Measurements from ENCODE around the gene CNOT3. TPM values are rescaled to one million over a fixed set of nuclear protein-coding genes. Genes with fewer than 3 reads are reported as not detected.

Gene CNOT3
- total and polyA plus RNA-seq, 2 of the 13 experiments (the other 11 are each of a cell fraction or from before 2014, with no cell fraction given): 4.3 to 5.8 TPM

GRCh38 chr19:54203151-54203611, 65.6 kb downstream of the CNOT3 start:
- peak overlapping the region; percentile 24 for H3K27ac ChIP-seq (ENCODE audit: extremely low read length, insufficient read depth, low read length)
- 21% methylated on average over 7 of the region's 9 CpGs for WGBS (ENCODE audit: low lambda C conversion rate)
- ChIA-PET POLR2A (interaction anchor here (0.6 to 8.7 kb wide), 4 partner anchors 8 to 66 kb away, joined by 3 to 306 read pairs (median 5); partner anchors contain the start of genes CNOT3, MBOAT7 and TSEN34), CTCF (ENCODE audit: low intra/inter-chr PET ratio, low total read pairs) (no interaction called here)
- H3K27me3 ChIP-seq (ENCODE audit: control insufficient read depth in 1 of 2, insufficient read depth in 2 of 2, low read length in 2 of 2): no peaks in the 10 kb centered on the region; a peak in 1 of 5 replicates
- FAIRE-seq (peak; percentile 93), DNase-seq (ENCODE audit: low spot score) (peak; percentile 82), ATAC-seq (peak; percentile 32)
- peaks cover 24 to 68% of the 10 kb centered on the region in 2 experiments for H3K36me3 ChIP-seq (replicated peaks in 1 of 2; ENCODE audit: control insufficient read depth in 1 of 2, insufficient read depth in 2 of 2, low read length in 2 of 2)
- no peak overlapping the region for H2AFZ ChIP-seq (ENCODE audit: low read length)
- intact Hi-C loops (cut with micrococcal nuclease; ENCODE audit: unreplicated experiment) (loop anchor here (5.0 kb wide), 1 partner anchor 66 kb away; the partner anchor contains the start of gene CNOT3), in situ Hi-C loops (cut with HindIII; ENCODE audit: extremely low pct_ligation_motif_present, low pct_unique_long_range_greater_than_20kb) (no loop called here)
- H3K9ac ChIP-seq (ENCODE audit: insufficient read depth, low read depth, low read length): peak overlapping the region; percentile 96
- H4K20me1 ChIP-seq (ENCODE audit: insufficient read depth, low read length): peaks cover 74% of the 10 kb centered on the region
- no TSS peak for BruUV-seq (replicated peaks)
- peaks cover 54% of the 10 kb centered on the region for H3K79me2 ChIP-seq (ENCODE audit: insufficient read depth, low read length)
- no peaks in the 10 kb centered on the region for H3K9me3 ChIP-seq (ENCODE audit: low read length)
- H3K4me2 ChIP-seq (ENCODE audit: low read depth, low read length): peak overlapping the region; percentile 87
- peak overlapping the region; percentile 61 to 83 (median 72) for H3K4me3 ChIP-seq (replicated peaks in 1 of 3; ENCODE audit: insufficient read depth in 1 of 3, low read depth in 2 of 3, low read length in 3 of 3)
- peaks cover 75% of the 10 kb centered on the region for H3K4me1 ChIP-seq (ENCODE audit: insufficient read depth, low read length)
- TF ChIP-seq ZMYM3 (CRISPR knock-in tag; IDR thresholded peaks at IDR 0.05) (no peak), RCOR2 (CRISPR knock-in tag; IDR thresholded peaks at IDR 0.05) (0 out of 2 replicates have a peak, but pooled peaks have one; percentile 31), POLR2AphosphoS5 (IDR thresholded peaks at IDR 0.05; ENCODE audit: low read depth, low read length) (peak; percentile 19; the same call in 1 of the 2 replicates), TEAD3 (CRISPR knock-in tag; optimal IDR thresholded peaks at IDR 0.05; ENCODE audit: borderline replicate concordance) (peak; percentile 16), ZNF496 (CRISPR knock-in tag; IDR thresholded peaks at IDR 0.05; ENCODE audit: insufficient replicate concordance) (no peak), ZNF20 (CRISPR knock-in tag; IDR thresholded peaks at IDR 0.05) (no peak), FOXA3 (CRISPR knock-in tag; IDR thresholded peaks at IDR 0.05) (peak; percentile 25; the same call in 1 of the 2 replicates), ZNF362 (CRISPR knock-in tag; IDR thresholded peaks at IDR 0.05; ENCODE audit: borderline replicate concordance) (no peak), SKIL (CRISPR knock-in tag; IDR thresholded peaks at IDR 0.05; ENCODE audit: borderline replicate concordance) (0 out of 2 replicates have a peak, but pooled peaks have one; percentile 28), RFX3 (CRISPR knock-in tag; IDR thresholded peaks at IDR 0.05) (no peak), HMGXB3 (CRISPR knock-in tag; IDR thresholded peaks at IDR 0.05; ENCODE audit: borderline replicate concordance) (peak; percentile 15; the same call in 1 of the 2 replicates), TIGD3 (CRISPR knock-in tag; IDR thresholded peaks at IDR 0.05; ENCODE audit: borderline replicate concordance) (no peak), REL (CRISPR knock-in tag; conservative IDR thresholded peaks at IDR 0.05) (no peak), ZFP90 (CRISPR knock-in tag; IDR thresholded peaks at IDR 0.05; ENCODE audit: borderline replicate concordance) (no peak)

Measured in HepG2 (cell line).